GM19023 (cell line): ENCODE results near the gene DNAH7.
"Not testable (repeated sequence)": the region's sequence is repeated elsewhere in the genome, so short reads cannot be mapped to it uniquely, and the experiment has no call there.

ENCODE experiments used
- ATAC-seq: cut with Tn5 transposase; IDR thresholded peaks from one replicate; pipeline ENCODE4 v1.9.1; 2021; ENCODE audit warnings: mild to moderate bottlenecking, moderate library complexity; ENCODE audit not compliant: unreplicated experiment

The DNAH7 gene

DNA sequence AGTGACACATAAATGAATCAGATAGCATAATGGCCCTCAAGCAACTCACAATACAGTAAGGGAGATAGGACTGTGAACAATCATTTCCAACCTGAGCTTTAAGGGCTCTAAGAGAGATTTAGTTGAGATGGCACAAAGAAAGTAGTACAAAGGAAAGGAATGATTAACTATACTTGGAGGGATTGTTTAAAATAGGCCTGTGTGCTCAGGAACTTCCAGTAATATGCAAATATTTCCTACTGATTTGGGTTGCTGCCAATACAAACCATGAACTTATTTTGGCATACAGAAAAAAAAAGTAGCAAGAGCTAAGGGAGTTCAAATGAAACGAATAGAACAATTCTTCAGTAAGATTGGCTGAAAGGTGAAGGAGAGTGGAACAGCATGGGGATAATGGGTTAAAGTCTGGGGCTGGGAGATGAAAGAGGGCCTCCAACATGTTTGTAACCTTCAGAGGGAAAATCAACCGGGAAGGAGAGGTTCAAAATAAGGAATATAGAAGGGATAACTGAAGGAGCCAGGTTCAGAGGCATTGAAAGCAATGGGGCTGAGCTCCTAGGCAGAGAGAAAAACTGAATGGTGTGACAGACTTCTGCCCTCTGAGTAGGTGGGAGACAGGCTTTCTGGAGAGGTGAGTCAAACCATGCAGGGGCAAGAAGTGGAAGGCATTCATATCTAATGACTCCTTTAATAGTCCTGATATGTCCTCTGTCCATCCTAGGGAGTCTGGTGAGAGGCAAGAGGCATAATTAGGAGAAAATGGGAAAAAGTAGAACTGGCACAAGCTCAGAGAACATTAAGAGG, 83.5 kb downstream of the DNAH7 start:
- no peak for ATAC-seq

DNA sequence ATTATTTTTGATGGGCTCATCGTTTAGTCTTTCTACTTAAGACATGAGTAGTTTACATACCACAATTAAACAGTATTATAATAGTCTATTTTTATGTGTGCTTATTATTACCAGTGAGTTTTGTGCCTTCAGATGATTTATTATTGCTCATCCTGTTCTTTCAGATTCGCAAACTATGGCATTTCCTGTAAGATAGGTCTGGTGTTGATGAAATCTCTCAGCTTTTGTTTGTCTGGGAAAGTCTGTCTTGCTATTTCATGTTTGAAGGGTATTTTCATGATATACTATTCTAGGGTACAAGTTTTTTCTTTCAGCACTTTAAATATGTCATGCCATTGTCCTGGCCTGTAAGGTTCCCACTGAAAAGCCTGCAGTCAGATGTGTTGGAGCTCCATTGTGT, 101.3 kb downstream of the DNAH7 start:
- no peak for ATAC-seq

GRCh38 chr2:195961873-195962272, 106.8 kb downstream of the DNAH7 start:
- ATAC-seq: peak; percentile 72

GRCh38 chr2:195959341-195959740, 109.3 kb downstream of the DNAH7 start:
- no peak for ATAC-seq

- no peak for ATAC-seq
Observed at GRCh38 chr2:195956725-195957124, 111.9 kb downstream of the DNAH7 start.

DNA sequence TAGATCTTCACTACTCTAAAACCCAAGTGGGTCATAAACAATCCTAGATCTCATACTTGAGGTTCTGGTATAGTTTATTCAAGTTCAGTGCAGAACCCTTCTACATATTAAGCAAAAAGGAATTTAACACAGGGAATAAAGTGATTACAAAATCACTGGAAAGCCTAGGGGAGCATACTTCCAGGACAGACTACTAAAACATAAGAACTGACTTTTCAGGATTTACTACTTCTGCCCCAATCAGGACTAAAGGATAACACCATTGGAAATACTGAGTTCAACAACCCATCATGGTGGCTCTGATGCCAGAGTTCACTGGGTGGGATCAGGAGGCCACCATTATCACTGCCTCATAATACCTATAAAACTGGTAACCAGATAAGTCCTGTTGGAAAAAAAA, 123.6 kb downstream of the DNAH7 start:
- ATAC-seq: no peak

GRCh38 chr2:195937176-195937575, 131.5 kb downstream of the DNAH7 start:
- no peak for ATAC-seq

DNA sequence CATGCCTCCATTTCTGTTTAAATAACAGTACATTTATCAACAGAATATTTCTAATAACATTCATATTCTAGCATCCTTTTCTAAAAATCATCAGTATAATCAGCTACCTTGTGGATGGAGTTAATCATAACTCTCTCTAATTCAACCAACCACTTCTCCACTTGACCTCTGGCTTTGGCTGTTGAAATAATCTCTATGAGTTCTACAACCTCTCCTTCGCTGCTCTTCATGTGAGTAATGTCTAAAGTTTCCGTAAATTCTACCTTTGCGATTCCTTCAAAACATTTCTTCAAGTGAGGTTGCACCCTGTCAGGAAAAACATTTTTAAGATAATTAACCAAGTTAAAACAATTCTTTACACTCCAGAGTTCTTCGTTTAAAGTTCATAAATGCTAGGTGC, 134.2 kb downstream of the DNAH7 start:
- no peak for ATAC-seq

DNA sequence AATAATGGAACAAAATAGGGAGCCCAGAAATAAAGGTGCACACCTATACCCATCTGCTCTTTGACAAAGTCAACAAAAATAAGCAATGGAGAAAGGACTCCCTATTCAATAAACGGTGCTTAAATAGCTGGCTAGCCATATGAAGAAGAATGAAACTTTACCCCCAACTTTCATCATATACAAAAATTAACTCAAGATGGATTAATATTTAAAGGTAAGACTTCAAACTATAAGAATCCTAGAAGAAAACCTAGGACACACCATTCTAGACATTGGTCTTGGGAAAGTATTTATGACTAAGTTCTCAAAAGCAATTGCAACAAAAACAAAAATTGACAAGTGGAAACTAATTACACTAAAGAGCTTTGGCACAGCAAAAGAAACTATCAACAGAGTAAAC, 139.1 kb downstream of the DNAH7 start:
- ATAC-seq: no peak

DNA sequence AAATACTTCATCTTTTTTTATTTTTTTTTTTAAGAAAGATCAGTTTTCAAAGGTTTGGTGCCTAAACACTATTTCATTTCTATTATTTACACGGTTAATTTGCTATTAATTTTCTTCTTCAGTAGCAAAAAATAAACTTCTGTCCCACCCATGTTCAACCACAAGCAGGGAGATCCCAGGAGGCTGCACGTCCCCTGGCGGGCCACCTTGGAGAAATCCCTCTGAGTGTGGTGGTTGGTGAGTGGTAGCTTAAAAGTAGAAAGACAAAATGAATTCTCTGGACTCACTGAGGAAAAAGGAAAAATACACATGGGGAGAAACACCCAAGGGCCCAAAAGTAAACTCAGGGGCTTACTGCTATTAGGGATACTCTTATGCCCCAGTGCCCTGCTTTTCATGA, 143.5 kb downstream of the DNAH7 start:
- no peak for ATAC-seq

DNA sequence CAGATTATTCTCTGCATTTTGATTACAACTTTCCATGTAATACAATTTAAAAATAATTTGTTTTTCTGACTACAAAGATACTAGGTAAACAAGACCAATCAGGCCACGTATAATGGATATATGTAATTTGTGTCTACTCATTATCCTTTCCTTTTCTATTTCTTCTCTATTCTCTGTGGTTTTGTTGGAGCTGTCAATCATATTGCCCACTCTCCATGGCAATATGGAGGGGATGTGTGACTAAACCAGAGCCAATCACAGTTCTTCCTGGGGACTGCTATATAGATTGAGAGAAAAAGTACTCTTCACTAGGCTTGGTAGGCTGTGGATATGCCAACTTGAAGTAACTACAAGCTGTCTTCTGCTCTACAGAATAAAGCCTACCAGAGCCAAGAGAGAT, 144.7 kb downstream of the DNAH7 start:
- ATAC-seq: no peak

- ATAC-seq: not testable (repeated sequence)
Observed at GRCh38 chr2:195917021-195917600, 151.5 kb downstream of the DNAH7 start.

DNA sequence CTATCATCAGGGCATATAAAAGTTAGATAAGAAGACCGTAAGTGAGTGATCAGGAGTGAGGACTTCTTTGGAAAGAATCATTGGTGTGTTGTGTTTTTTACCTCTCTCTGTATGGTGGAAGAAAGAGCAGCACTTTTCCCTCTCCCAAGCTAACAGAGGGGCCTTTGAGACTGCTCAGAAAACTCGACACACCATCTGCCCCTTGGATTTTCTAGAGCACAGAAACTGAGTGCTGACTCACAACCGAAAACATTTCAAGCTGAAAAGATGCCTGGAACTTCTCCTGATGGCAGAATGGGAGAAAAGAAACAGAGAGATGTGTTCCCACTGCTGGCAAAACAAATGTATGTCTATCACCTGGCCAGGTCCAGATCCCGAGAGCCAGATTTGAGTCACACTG, 156.6 kb downstream of the DNAH7 start:
- no peak for ATAC-seq

DNA sequence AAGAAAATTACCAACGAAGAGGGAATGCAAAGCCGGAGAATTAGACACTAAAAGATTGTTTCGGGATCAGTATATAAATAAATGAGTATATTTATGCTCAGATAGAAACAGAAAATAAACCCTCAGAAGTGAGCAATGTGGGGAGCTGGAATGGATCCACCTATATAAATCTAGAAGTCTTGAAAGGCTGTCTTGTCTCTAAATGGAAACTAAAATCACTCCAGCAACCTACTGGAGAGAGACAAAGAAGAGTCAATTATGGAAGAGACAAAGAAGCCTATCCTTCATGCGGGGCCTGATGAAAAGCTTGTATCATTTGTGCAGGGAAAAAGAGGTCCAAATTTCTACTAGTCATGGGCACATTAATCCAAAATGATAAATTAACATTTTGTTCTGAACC, 158.1 kb downstream of the DNAH7 start:
- no peak for ATAC-seq

GRCh38 chr2:195909926-195910325, 158.7 kb downstream of the DNAH7 start:
- ATAC-seq: no peak

DNA sequence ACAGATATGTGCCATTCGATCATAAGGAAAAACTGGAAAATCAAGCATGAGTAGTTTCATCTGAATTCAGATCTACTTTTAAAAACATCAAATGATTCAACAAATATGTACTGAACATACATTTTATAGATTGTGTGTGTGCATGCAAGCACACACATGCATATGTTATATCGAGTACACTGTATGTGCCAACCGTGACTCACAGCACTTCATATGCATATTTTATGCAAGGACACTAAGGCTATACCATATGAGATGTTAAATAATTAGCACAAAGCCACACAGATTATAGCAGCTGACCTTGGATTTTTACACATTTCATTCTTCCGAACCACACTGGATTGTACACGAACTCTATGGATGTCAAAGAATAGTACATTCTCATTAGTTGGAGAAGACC, 161.2 kb downstream of the DNAH7 start:
- no peak for ATAC-seq

DNA sequence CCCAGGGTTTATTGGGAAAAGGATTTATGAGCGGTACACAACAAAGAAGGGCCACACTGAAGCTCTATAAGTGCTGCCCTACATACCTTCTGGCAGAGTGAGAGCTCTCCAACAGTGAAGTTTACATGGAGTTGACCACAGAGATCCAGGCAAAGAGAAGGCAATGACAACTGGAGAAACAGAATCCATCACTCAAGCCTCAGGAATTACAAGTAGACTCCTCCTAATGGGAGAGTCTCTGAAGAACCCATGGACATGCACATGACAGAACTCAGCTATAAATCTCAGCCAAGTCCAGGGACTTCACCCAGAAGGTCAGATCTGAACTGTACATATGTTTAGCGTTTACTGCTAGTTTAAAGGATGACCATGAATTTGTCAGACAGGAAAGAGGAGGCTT, 164.7 kb downstream of the DNAH7 start:
- no peak for ATAC-seq

DNA sequence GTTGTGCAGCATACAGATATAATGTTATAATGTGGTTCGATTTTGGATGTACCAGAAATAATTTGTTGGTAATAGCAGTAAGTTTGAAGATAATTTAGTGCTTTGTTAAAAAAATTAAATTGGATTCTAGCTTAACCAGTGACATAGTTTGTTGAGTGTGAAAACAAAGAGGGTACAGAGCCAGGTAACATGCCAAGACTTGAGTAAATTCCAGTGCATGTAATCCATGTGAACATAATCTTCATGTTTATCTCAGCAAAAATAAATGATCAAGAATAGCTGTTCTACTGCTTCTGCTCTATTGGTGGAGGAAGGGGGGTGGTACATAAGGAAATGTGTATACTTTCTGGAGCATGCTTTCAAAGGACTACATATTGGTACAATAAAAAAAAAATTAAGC, 165.8 kb downstream of the DNAH7 start:
- ATAC-seq: no peak

GRCh38 chr2:195899226-195899625, 169.4 kb downstream of the DNAH7 start:
- no peak for ATAC-seq

DNA sequence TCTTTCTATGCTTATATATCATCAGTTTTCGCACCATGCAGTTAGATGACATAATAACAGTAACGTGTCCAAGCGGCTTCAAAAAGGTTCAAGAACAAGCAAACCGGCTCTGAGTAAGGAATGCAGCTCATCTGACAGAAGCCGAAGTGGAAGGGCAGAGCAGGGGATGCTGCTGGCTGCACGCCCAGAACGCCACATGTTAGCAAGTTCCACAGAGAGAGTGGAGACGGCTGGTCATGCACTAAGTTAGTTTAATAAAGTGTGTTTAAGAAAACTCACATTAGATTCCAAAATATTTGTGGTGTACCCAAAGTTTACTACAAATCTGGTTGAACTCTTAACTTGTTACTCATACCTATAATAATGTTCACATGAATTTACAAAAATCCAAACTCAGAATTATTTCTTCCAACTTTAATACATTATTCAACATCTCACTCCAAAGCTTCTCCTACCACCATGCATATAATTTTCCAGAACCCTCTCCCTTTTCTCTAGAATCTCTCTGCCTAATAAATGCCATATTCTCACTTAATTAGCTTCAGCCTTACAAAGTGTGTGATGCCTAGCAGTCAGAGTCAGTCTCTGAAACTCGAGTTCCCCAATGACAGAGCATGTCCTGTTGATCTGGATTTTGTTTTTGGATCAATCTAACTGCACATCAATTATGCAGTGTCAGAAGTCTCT, 170.0 kb downstream of the DNAH7 start:
- ATAC-seq: no peak

GRCh38 chr2:195891081-195891480, 177.6 kb downstream of the DNAH7 start:
- no peak for ATAC-seq

DNA sequence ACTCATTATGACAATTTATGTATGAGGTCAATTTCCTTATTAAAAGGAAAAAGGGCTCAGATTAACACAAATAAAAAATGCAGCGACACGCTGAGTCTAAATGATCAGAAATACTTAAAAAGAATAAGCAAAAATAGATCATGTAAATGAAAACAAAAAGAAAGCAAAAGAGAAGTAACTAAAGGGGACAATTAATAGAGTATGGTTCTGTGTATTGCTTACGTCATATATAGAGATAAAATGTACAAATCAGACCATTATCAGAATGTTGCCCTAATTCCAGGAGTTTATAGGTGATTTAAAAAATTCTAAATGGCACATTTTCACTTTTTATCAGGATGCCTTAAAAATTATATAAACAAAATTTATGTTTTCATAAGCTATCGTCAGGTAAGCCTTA, 189.5 kb downstream of the DNAH7 start:
- no peak for ATAC-seq
